B cell (primary cell): ENCODE data around the gene CD40.

ENCODE experiments used
- EZH2 ChIP-seq: IDR thresholded peaks from 2 replicates; pipeline ENCODE4 v1.6.1; 2012; ENCODE audit warnings: borderline replicate concordance, low read depth, mild to moderate bottlenecking, moderate library complexity, low read length; ENCODE audit not compliant: insufficient read depth, poor library complexity, severe bottlenecking
- TF ChIP-seq, protein P1 (sequence below): fragments of 200-600 bp; IDR thresholded peaks from one replicate; pipeline ENCODE4 v1.8.0; 2022; ENCODE audit warnings: antibody characterized with exemption, mild to moderate bottlenecking

- TF ChIP-seq, protein P1, sequence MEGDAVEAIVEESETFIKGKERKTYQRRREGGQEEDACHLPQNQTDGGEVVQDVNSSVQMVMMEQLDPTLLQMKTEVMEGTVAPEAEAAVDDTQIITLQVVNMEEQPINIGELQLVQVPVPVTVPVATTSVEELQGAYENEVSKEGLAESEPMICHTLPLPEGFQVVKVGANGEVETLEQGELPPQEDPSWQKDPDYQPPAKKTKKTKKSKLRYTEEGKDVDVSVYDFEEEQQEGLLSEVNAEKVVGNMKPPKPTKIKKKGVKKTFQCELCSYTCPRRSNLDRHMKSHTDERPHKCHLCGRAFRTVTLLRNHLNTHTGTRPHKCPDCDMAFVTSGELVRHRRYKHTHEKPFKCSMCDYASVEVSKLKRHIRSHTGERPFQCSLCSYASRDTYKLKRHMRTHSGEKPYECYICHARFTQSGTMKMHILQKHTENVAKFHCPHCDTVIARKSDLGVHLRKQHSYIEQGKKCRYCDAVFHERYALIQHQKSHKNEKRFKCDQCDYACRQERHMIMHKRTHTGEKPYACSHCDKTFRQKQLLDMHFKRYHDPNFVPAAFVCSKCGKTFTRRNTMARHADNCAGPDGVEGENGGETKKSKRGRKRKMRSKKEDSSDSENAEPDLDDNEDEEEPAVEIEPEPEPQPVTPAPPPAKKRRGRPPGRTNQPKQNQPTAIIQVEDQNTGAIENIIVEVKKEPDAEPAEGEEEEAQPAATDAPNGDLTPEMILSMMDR = no peak
- TF ChIP-seq EZH2 = no peak
Observed at GRCh38 chr20:46130534-46130933, 12.4 kb downstream of the CD40 start.
